Activated CD8-positive, alpha-beta memory T cell treated with anti-CD3 and anti-CD28 coated beads, Interleukin-2, amount 50 U/mL, for 24 hours (primary cell): Measurements from ENCODE around the gene MOV10L1.
"Not testable (repeated sequence)": the region's sequence is repeated elsewhere in the genome, so short reads cannot be mapped to it uniquely, and the experiment has no call there.

Experiments
- DNase-seq: peaks from one replicate; pipeline ENCODE4 v3.0.0-alpha.2; 2020; ENCODE audit errors: extremely low read depth

The MOV10L1 gene

GRCh38 chr22:50157709-50158375, 68.0 kb downstream of the MOV10L1 start:
- no peak for DNase-seq

GRCh38 chr22:50160947-50161346, 71.1 kb downstream of the MOV10L1 start:
- no peak for DNase-seq

GRCh38 chr22:50161508-50162390, 71.9 kb downstream of the MOV10L1 start:
- DNase-seq = no peak

DNA sequence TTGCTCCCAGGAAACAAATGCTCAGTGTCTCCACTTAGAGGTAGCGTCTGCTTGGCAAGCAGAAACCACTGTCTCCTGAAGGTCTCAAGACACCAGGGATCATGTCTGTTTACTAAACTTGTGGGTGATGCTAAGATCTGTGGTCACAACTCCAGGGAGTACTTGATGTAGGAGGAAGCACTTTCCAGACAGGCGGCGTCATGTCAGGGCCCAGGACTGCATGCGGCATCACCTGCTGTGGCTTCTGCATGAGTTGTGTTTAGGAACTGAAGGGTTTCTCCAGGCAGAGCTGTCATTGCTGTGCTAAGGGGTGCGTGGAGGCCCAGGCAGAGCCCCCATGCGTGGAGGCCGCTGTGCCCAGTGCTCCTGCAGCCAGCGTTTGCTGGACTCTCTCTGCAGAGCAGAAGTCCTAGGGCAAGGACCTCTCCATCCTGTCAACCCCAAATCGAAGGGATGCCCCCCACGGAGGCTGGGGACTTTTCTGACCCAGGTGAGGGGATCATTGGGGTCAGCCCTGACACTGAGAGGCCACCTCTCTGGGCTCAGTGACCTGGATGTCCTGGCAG, 72.7 kb downstream of the MOV10L1 start:
- DNase-seq = no peak

GRCh38 chr22:50165436-50166123, 75.8 kb downstream of the MOV10L1 start:
- DNase-seq = no peak

GRCh38 chr22:50167689-50168489, 78.1 kb downstream of the MOV10L1 start:
- no peak for DNase-seq

DNA sequence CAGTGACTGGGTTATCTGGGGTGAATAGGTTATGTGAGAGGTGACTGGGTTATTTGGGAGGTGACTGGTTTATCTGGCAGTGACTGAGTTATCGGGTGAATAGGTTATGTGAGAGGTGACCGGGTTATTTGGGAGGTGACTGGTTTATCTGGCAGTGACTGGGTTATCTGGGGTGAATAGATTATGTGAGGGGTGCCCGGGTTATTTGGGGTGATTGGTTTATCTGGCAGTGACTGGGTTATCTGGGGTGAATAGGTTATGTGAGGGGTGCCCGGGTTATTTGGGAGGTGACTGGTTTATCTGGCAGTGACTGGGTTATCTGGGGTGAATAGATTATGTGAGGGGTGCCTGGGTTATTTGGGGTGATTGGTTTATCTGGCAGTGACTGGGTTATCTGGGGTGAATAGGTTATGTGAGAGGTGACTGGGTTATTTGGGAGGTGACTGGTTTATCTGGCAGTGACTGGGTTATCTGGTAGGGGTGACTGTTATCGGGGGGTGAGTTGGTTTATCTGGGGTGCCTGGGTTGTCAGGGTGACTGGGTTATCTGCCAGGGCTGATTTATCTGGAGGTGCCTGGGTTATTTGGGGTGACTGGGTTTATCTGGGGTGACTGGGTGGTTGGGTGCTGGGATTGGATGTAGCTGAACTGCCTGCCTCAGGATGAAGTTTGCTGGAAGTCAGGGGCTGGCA, 78.8 kb downstream of the MOV10L1 start:
- DNase-seq = not testable (repeated sequence)

GRCh38 chr22:50169181-50169759, 79.5 kb downstream of the MOV10L1 start:
- no peak for DNase-seq

GRCh38 chr22:50169774-50170341, 80.1 kb downstream of the MOV10L1 start:
- no peak for DNase-seq

GRCh38 chr22:50170453-50171318, 80.9 kb downstream of the MOV10L1 start, which contains the start of gene PANX2:
Gene PANX2 (plus strand): TSS chr22:50170731. CDS start chr22:50170731, 0 bp downstream.
- DNase-seq = no peak

GRCh38 chr22:50171319-50171964, 81.6 kb downstream of the MOV10L1 start:
- DNase-seq = no peak

- no peak for DNase-seq
Observed at GRCh38 chr22:50171965-50172421, 82.2 kb downstream of the MOV10L1 start.

- no peak for DNase-seq
Observed at GRCh38 chr22:50173311-50173982, 83.6 kb downstream of the MOV10L1 start.

- DNase-seq = no peak
Observed at GRCh38 chr22:50173983-50174355, 84.2 kb downstream of the MOV10L1 start.

GRCh38 chr22:50174382-50175190, 84.8 kb downstream of the MOV10L1 start:
- DNase-seq = no peak

DNA sequence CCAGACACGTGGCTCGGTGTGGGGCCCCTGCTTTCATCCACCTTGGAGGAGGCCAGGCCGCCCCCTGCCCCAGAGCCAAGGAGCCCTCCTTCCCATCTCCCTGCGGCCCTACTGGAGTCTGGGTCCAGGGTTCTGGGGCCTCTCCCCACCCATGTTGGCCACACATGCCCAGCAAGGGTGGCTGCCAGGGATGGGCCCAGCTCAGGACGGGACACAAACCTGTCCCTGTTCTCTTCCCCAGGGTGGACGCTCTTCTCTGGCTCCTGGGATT, 85.3 kb downstream of the MOV10L1 start:
- DNase-seq = no peak
